IMR-90 (cell line): ENCODE results near the gene FTCDNL1. TPM values are rescaled to one million over a fixed set of nuclear protein-coding genes. Genes with fewer than 3 reads are reported as not detected.

ENCODE experiments used
- ATAC-seq: fragments of 200-7000 bp; cut with Tn5 transposase; 2 replicates; pipeline ENCODE4 v1.9.1; 2020; ENCODE audit warnings: low read depth, mild to moderate bottlenecking, moderate library complexity
- BruUV-seq: library from RNA; stranded (reverse); fragments of 400-500 nt; replicated peaks from 2 replicates; lab custom pipeline; 2021; lab: Mats Ljungman, UMichigan
- CTCF ChIA-PET: fragments of 300-600 bp; formaldehyde crosslinking; extraction: SDS; loops from one replicate; lab custom pipeline; 2021; ENCODE audit warnings: antibody characterized with exemption; lab: Yijun Ruan, JAX
- POLR2A ChIA-PET: fragments of 300-600 bp; sonication (Branson Sonifier 250); formaldehyde crosslinking; loops from one replicate; lab custom pipeline; 2022; ENCODE audit warnings: antibody characterized with exemption; ENCODE audit not compliant: unreplicated experiment; lab: Charles Lee
- DNase-seq: peaks from one replicate; pipeline ENCODE4 v3.0.0; 2013
- H2AFZ ChIP-seq: replicated peaks from 2 replicates; pipeline ENCODE3; 2013; ENCODE audit warnings: low read length, mild to moderate bottlenecking; ENCODE audit not compliant: poor library complexity
- H2AK5ac ChIP-seq: 2 replicates; pipeline ENCODE4 v1.6.1; 2013; ENCODE audit warnings: low read depth, low read length, inconsistent platforms
- H2AK9ac ChIP-seq: replicated peaks from 2 replicates; pipeline ENCODE3; 2013; ENCODE audit warnings: mild to moderate bottlenecking, low read depth, low read length, moderate library complexity; ENCODE audit not compliant: poor library complexity
- H2BK120ac ChIP-seq: 2 replicates; pipeline ENCODE4 v1.6.1; 2013; ENCODE audit warnings: low read depth, low read length, inconsistent platforms
- H2BK15ac ChIP-seq: 3 replicates; pipeline ENCODE4 v1.6.1; 2013; ENCODE audit warnings: low read depth, low read length, inconsistent platforms
- H2BK20ac ChIP-seq: 2 replicates; pipeline ENCODE4 v1.6.1; 2013; ENCODE audit warnings: low read depth, mild to moderate bottlenecking, inconsistent platforms, low read length, moderate library complexity
- H2BK5ac ChIP-seq: 2 replicates; pipeline ENCODE4 v1.6.1; 2013; ENCODE audit warnings: mild to moderate bottlenecking, low read depth, low read length, inconsistent platforms; ENCODE audit not compliant: poor library complexity, severe bottlenecking
- H3K14ac ChIP-seq: replicated peaks from 2 replicates; pipeline ENCODE4 v1.6.1; 2013; ENCODE audit warnings: low read depth, low read length, inconsistent platforms
- H3K18ac ChIP-seq: 2 replicates; pipeline ENCODE4 v1.6.1; 2013; ENCODE audit warnings: low read depth, low read length, control low read depth
- H3K23ac ChIP-seq: 2 replicates; pipeline ENCODE4 v1.6.1; 2013; ENCODE audit warnings: low read depth, low read length, inconsistent platforms
- H3K27ac ChIP-seq: 2 replicates; pipeline ENCODE4 v1.5.1; 2013; ENCODE audit warnings: mild to moderate bottlenecking, control low read depth, low read length; ENCODE audit not compliant: insufficient read depth
- H3K27me3 ChIP-seq: 2 replicates; pipeline ENCODE4 v1.6.1; 2013; ENCODE audit warnings: low read length; ENCODE audit not compliant: control insufficient read depth, insufficient read depth
- H3K36me3 ChIP-seq: 2 replicates; pipeline ENCODE4 v1.6.1; 2013; ENCODE audit warnings: low read length, mixed read lengths; ENCODE audit not compliant: control insufficient read depth, insufficient read depth
- H3K4ac ChIP-seq: 2 replicates; pipeline ENCODE4 v1.6.1; 2013; ENCODE audit warnings: low read depth, low read length, inconsistent platforms
- H3K4me1 ChIP-seq: 2 replicates; pipeline ENCODE4 v1.6.1; 2013; ENCODE audit warnings: low read length, mixed read lengths; ENCODE audit not compliant: control insufficient read depth, insufficient read depth
- H3K4me2 ChIP-seq: 2 replicates; pipeline ENCODE4 v1.6.1; 2013; ENCODE audit warnings: low read depth, mild to moderate bottlenecking, control low read depth, low read length, moderate library complexity
- H3K4me3 ChIP-seq: 2 replicates; pipeline ENCODE4 v1.5.1; 2013; ENCODE audit warnings: low read depth, mild to moderate bottlenecking, control low read depth, low read length, moderate library complexity; ENCODE audit not compliant: insufficient read depth
- H3K56ac ChIP-seq: 2 replicates; pipeline ENCODE4 v1.6.1; 2013; ENCODE audit warnings: low read length, inconsistent platforms; ENCODE audit not compliant: insufficient read depth; ENCODE audit errors: extremely low read depth
- H3K79me1 ChIP-seq, 2 experiments: 2 replicates each; pipeline ENCODE4 v1.6.1; 2013; ENCODE audit warnings: low read length in 2 of 2, inconsistent platforms in 1 of 2, low read depth in 1 of 2
- H3K9ac ChIP-seq: 2 replicates; pipeline ENCODE4 v1.6.1; 2013; ENCODE audit warnings: low read depth, low read length, control low read depth
- H3K9me1 ChIP-seq: 2 replicates; pipeline ENCODE4 v1.6.1; 2013; ENCODE audit warnings: low read length, inconsistent platforms; ENCODE audit not compliant: insufficient read depth
- H3K9me3 ChIP-seq: 2 replicates; pipeline ENCODE4 v1.6.1; 2013; ENCODE audit warnings: low read length; ENCODE audit not compliant: control insufficient read depth, insufficient read depth
- H4K20me1 ChIP-seq: 2 replicates; pipeline ENCODE4 v1.6.1; 2013; ENCODE audit warnings: low read length, inconsistent platforms; ENCODE audit not compliant: insufficient read depth
- H4K5ac ChIP-seq: 2 replicates; pipeline ENCODE4 v1.6.1; 2013; ENCODE audit warnings: mild to moderate bottlenecking, low read depth, low read length, control low read depth
- H4K8ac ChIP-seq, 2 experiments: 2 replicates each; pipeline ENCODE4 v1.6.1; 2013; ENCODE audit warnings: low read depth in 2 of 2, low read length in 2 of 2, control low read depth in 1 of 2, inconsistent platforms in 1 of 2
- H4K91ac ChIP-seq: 2 replicates; pipeline ENCODE4 v1.6.1; 2013; ENCODE audit warnings: low read depth, low read length, inconsistent platforms; ENCODE audit not compliant: insufficient read depth
- BHLHE40 ChIP-seq: fragments of 150-350 bp; IDR thresholded peaks from 2 replicates; pipeline ENCODE4 v1.6.1; 2016; ENCODE audit warnings: mild to moderate bottlenecking, low read depth, low read length
- CHD1 ChIP-seq: IDR thresholded peaks from 2 replicates; pipeline ENCODE4 v1.6.1; 2012; ENCODE audit warnings: low read depth, low read length, improper control_type of control experiment
- CTCF ChIP-seq: conservative IDR thresholded peaks from 2 replicates; pipeline ENCODE4 v1.5.1; 2012; ENCODE audit warnings: mild to moderate bottlenecking, low read depth, low read length, improper control_type of control experiment
- MAFK ChIP-seq: IDR thresholded peaks from 2 replicates; pipeline ENCODE4 v1.6.1; 2012; ENCODE audit warnings: low read depth, low read length, improper control_type of control experiment
- MAZ ChIP-seq: IDR thresholded peaks from 2 replicates; pipeline ENCODE4 v1.6.1; 2012; ENCODE audit warnings: low read depth, mild to moderate bottlenecking, low read length, improper control_type of control experiment, moderate library complexity, borderline replicate concordance
- MXI1 ChIP-seq: IDR thresholded peaks from 2 replicates; pipeline ENCODE4 v1.6.1; 2012; ENCODE audit warnings: low read depth, mild to moderate bottlenecking, low read length, moderate library complexity, borderline replicate concordance
- RAD21 ChIP-seq: IDR thresholded peaks from 2 replicates; pipeline ENCODE4 v1.6.1; 2012; ENCODE audit warnings: low read length, improper control_type of control experiment
- RCOR1 ChIP-seq: IDR thresholded peaks from 2 replicates; pipeline ENCODE4 v1.6.1; 2012; ENCODE audit warnings: mild to moderate bottlenecking, low read length, improper control_type of control experiment; ENCODE audit not compliant: insufficient replicate concordance
- SMC3 ChIP-seq: fragments of 150-350 bp; IDR thresholded peaks from 2 replicates; pipeline ENCODE4 v1.6.1; 2016; ENCODE audit warnings: low read depth, mild to moderate bottlenecking, antibody characterized with exemption, low read length, moderate library complexity
- USF2 ChIP-seq: fragments of 150-350 bp; IDR thresholded peaks from 2 replicates; pipeline ENCODE4 v1.6.1; 2017; ENCODE audit warnings: mild to moderate bottlenecking, antibody characterized with exemption, low read length, low read depth
- dilution Hi-C: fragments of 300-500 bp; cut with HindIII; formaldehyde crosslinking; loops from one replicate; pipeline ENCODE4 v1.14.3; 2018; ENCODE audit warnings: low sequenced_read_pairs; ENCODE audit not compliant: unreplicated experiment
- in situ Hi-C: fragments of 300-500 bp; cut with MboI; formaldehyde crosslinking; loops from 3 replicates; pipeline ENCODE4 v1.14.3; 2019; ENCODE audit warnings: low sequenced_read_pairs, inconsistent platforms, mixed read lengths
- intact Hi-C: fragments of 100-400 bp; cut with micrococcal nuclease; formaldehyde crosslinking; loops from 2 replicates; pipeline ENCODE4 v1.10.0; 2022
- polyA plus RNA-seq, 3 experiments: library from polyadenylated mRNA; depleted of rRNA; stranded (reverse); fragments of >200 nt; gene quantifications; 2 replicates each; pipeline ENCODE4 v1.2.3, GENCODE V29; 2012; ENCODE audit warnings: low replicate concordance in 1 of 3
- total RNA-seq: library from RNA; depleted of rRNA; stranded (reverse); fragments of >200 nt; gene quantifications from 2 replicates; pipeline ENCODE4 v1.2.3, GENCODE V29; 2012

FTCDNL1 gene
- total and polyA plus RNA-seq, 2 of the 4 experiments (the other 2 are of a cell fraction): 0.18 to 0.21 TPM

GRCh38 chr2:199810422-199811171 is 40.4 kb downstream of the FTCDNL1 start (continued):
- no peak for TF ChIP-seq BHLHE40
- no peak for TF ChIP-seq MAFK

DNA sequence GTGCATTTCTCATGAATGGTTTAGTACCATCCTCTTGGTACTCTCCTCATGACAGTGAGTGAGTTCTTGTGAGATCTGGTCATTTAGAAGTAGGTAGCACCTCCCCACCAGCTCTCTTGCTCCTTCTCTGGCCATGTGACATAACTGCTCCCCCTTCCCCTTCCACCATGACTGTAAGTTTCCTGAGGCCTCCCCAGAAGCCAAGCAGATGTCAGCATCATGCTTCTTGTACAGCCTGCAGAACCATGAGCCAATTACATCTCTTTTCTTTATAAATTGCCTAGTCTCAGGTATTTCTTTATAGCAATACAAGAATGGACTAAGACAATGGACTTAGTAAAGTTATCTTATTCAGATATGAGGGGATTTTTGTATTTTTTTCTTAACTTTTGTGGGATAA is 43.0 kb downstream of the FTCDNL1 start:
- Histone ChIP-seq H2BK5ac (no peak overlapping the region), H3K4ac (no peak overlapping the region), H2AFZ (no peak overlapping the region), H2AK9ac (no peak overlapping the region), H4K5ac (no peak overlapping the region), H4K8ac (no peak overlapping the region), H3K4me3 (no peak overlapping the region), H3K14ac (no peak overlapping the region), H3K9me3 (peaks cover 3% of the 10 kb centered on the region; the same call in 1 of the 2 replicates), H3K4me2 (no peak overlapping the region), H3K56ac (no peak overlapping the region), H3K9me1 (no peaks in the 10 kb centered on the region; the same call in 1 of the 2 replicates), H3K27ac (no peak overlapping the region), H3K18ac (no peak overlapping the region), H4K20me1 (no peaks in the 10 kb centered on the region), H3K36me3 (no peaks in the 10 kb centered on the region), H2BK15ac (no peak overlapping the region), H2AK5ac (no peak overlapping the region), H3K9ac (no peak overlapping the region), H3K4me1 (peaks cover 17% of the 10 kb centered on the region; the same call in 1 of the 2 replicates), H2BK120ac (no peak overlapping the region), H2BK20ac (no peak overlapping the region), H4K91ac (no peak overlapping the region), H3K23ac (no peak overlapping the region), H3K79me1 (no peaks in the 10 kb centered on the region), H3K27me3 (no peaks in the 10 kb centered on the region)
- intact Hi-C loops: no loop called here
- in situ Hi-C loops: no loop called here
- ChIA-PET POLR2A (no interaction called here), CTCF (no interaction called here)
- TF ChIP-seq RAD21 (no peak), MXI1 (no peak), RCOR1 (no peak), USF2 (no peak), SMC3 (no peak), CTCF (no peak), CHD1 (no peak), MAZ (no peak)
- dilution Hi-C loops: no loop called here
- BruUV-seq: no TSS peak
- ATAC-seq (no peak), DNase-seq (no peak)
